Tibial nerve (tissue), 4 donors: Measurements from ENCODE around the gene THYN1.

ENCODE experiments used
- CTCF ChIP-seq, 5 experiments: fragments of 200-600 bp in 3 of 5; fragments of 450-650 bp in 2 of 5; sonication (generic) in 3 of 5; IDR thresholded peaks; one replicate each; pipeline ENCODE4 v1.5.1; 2016 to 2019; ENCODE audit warnings: antibody characterized with exemption in 5 of 5, mild to moderate bottlenecking in 3 of 5, moderate library complexity in 2 of 5
- EP300 ChIP-seq, 2 donors: sonication (generic); formaldehyde crosslinking; IDR thresholded peaks; one replicate each; pipeline ENCODE4 v1.6.1; 2017; ENCODE audit warnings: antibody characterized with exemption in 2 of 2, mild to moderate bottlenecking in 1 of 2
- POLR2A ChIP-seq, 2 donors: fragments of 450-650 bp; IDR thresholded peaks; one replicate each; pipeline ENCODE4 v1.6.1; 2017; ENCODE audit warnings: antibody characterized with exemption in 2 of 2, mild to moderate bottlenecking in 2 of 2, moderate library complexity in 2 of 2

GRCh38 chr11:134273317-134273712, 20.2 kb upstream of the THYN1 start:
- TF ChIP-seq CTCF (IDR thresholded peaks at IDR 0.05) = no peak
- TF ChIP-seq POLR2A (IDR thresholded peaks at IDR 0.05) = no peak
- no peak for TF ChIP-seq EP300 (IDR thresholded peaks at IDR 0.05)
